ENCODE data around the gene IFRD1. TPM values are rescaled to one million over a fixed set of nuclear protein-coding genes. Genes with fewer than 3 reads are reported as not detected.
A peak's percentile ranks its signal among the peaks of the same experiment; 100 is the strongest.
"Not testable (repeated sequence)": the region's sequence is repeated elsewhere in the genome, so short reads cannot be mapped to it uniquely, and the experiment has no call there.

Gene IFRD1
- total and polyA plus RNA-seq, 2 donors (not counting 3 experiments of a cell fraction or from before 2014, with no cell fraction given) = 16.8 to 43.3 TPM

DNA sequence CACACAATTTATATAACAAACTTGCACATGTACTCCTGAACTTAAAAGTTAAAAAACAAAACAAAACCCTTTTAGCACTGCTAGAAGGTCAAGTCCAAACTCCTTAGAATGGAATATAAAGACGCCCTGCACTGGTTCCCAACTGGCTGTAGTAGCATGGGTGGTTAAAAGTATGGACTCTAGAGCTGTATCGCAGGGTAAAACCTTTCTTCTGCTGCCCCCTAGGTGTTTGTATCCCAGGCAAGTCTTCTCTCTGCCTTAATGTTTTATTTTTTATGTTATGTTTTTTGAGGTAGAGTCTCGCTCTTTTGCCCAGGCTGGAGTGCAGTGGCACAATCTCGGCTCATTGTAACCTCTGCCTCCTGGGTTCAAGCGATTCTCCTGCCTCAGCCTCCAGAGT lies 65.7 kb downstream of the IFRD1 start:
- dilution Hi-C loops (cut with MboI; ENCODE audit: extremely low pct_ligation_motif_present, low sequenced_read_pairs) = no loop called here
- Histone ChIP-seq H3K9ac (replicated peaks; ENCODE audit: extremely low read depth, insufficient read depth, low read length) (no peak overlapping the region), H3K9me1 (replicated peaks; ENCODE audit: control insufficient read depth, extremely low read depth, insufficient read depth, low read length) (no peaks in the 10 kb centered on the region), H3K27ac (ENCODE audit: insufficient read depth, low read depth, low read length) (no peak overlapping the region), H3K4me1 (ENCODE audit: control insufficient read depth, extremely low read depth, insufficient read depth, low read length) (no peaks in the 10 kb centered on the region), H3K27me3 (ENCODE audit: control insufficient read depth in 2 of 2, insufficient read depth in 2 of 2, low read length in 2 of 2) (peaks cover 5 to 28% of the 10 kb centered on the region in 2 experiments), H3K36me3 (ENCODE audit: control insufficient read depth in 2 of 2, extremely low read depth in 1 of 2, insufficient read depth in 2 of 2, low read length in 2 of 2) (no peaks in the 10 kb centered on the region), H3K9me3 (replicated peaks; ENCODE audit: control insufficient read depth, insufficient read depth, low read length) (no peaks in the 10 kb centered on the region), H3K4me3 (replicated peaks in 1 of 3; ENCODE audit: insufficient read depth in 1 of 3, low read depth in 1 of 3, low read length in 3 of 3) (no peak overlapping the region), H4K20me1 (replicated peaks; ENCODE audit: control insufficient read depth, extremely low read depth, insufficient read depth, low read length) (no peaks in the 10 kb centered on the region), H2AFZ (ENCODE audit: low read depth, low read length) (no peak overlapping the region), H3K4me2 (ENCODE audit: insufficient read depth, low read length) (no peak overlapping the region), H3K79me2 (ENCODE audit: control insufficient read depth, insufficient read depth, low read length) (no peaks in the 10 kb centered on the region)
- intact Hi-C loops (cut with micrococcal nuclease) = no loop called here
- DNase-seq (ENCODE audit: low read depth, low spot score) (no peak), FAIRE-seq (no peak)
- TF ChIP-seq GATA2 (IDR thresholded peaks at IDR 0.05; ENCODE audit: insufficient read depth, insufficient read length, low read depth, low read length) = no peak
- TF ChIP-seq, protein P1, sequence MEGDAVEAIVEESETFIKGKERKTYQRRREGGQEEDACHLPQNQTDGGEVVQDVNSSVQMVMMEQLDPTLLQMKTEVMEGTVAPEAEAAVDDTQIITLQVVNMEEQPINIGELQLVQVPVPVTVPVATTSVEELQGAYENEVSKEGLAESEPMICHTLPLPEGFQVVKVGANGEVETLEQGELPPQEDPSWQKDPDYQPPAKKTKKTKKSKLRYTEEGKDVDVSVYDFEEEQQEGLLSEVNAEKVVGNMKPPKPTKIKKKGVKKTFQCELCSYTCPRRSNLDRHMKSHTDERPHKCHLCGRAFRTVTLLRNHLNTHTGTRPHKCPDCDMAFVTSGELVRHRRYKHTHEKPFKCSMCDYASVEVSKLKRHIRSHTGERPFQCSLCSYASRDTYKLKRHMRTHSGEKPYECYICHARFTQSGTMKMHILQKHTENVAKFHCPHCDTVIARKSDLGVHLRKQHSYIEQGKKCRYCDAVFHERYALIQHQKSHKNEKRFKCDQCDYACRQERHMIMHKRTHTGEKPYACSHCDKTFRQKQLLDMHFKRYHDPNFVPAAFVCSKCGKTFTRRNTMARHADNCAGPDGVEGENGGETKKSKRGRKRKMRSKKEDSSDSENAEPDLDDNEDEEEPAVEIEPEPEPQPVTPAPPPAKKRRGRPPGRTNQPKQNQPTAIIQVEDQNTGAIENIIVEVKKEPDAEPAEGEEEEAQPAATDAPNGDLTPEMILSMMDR (IDR thresholded peaks at IDR 0.05; ENCODE audit: extremely low read depth in 1 of 2, insufficient read depth in 1 of 2, low read depth in 1 of 2, low read length in 2 of 2) = no peak
- TF ChIP-seq FOS (IDR thresholded peaks at IDR 0.05; ENCODE audit: borderline replicate concordance, insufficient read depth, low read length) = no peak
- TF ChIP-seq EZH2 (IDR thresholded peaks at IDR 0.05; ENCODE audit: borderline replicate concordance, low read depth, low read length, severe bottlenecking) = no peak
- TF ChIP-seq JUN (IDR thresholded peaks at IDR 0.05; ENCODE audit: borderline replicate concordance, insufficient read depth, insufficient read length, low read depth) = no peak
- TF ChIP-seq POLR2AphosphoS5 (IDR thresholded peaks at IDR 0.05; ENCODE audit: insufficient read depth, low read depth, low read length) = no peak
- TF ChIP-seq POLR2A (IDR thresholded peaks at IDR 0.05; ENCODE audit: low read depth, low read length) = no peak
- TF ChIP-seq, protein P2, sequence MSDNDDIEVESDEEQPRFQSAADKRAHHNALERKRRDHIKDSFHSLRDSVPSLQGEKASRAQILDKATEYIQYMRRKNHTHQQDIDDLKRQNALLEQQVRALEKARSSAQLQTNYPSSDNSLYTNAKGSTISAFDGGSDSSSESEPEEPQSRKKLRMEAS (IDR thresholded peaks at IDR 0.05; ENCODE audit: insufficient read depth, insufficient read length) = no peak
- TF ChIP-seq MYC (IDR thresholded peaks at IDR 0.05; ENCODE audit: low read depth, low read length) = no peak
- POLR2A ChIA-PET = no interaction called here
- CTCF ChIA-PET = no interaction called here
- BruUV-seq (replicated peaks) = no TSS peak

DNA sequence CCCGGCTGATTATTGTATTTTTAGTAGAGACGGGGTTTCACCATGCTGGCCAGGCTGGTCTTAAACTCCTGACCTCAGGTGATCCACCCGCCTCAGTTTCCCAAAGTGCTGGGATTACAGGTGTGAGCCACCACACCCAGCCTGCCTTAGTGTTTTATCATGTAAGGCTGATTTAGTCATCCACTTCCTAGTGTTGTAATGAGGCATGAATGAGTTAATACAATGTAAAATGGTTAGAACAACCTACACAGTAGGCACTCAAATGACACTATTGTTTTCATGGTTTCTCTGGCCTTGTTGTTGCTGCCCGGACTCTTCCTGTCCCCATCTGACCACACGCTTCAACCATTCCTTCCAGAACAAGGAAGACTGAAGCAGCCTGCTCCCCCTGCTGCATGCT lies 66.2 kb downstream of the IFRD1 start:
- DNase-seq (ENCODE audit: low read depth, low spot score) (peak; percentile 40), FAIRE-seq (peak; percentile 33)
- H4K20me1 ChIP-seq (replicated peaks; ENCODE audit: control insufficient read depth, extremely low read depth, insufficient read depth, low read length); BruUV-seq (replicated peaks); H3K4me1 ChIP-seq (ENCODE audit: control insufficient read depth, extremely low read depth, insufficient read depth, low read length); H3K9ac ChIP-seq (replicated peaks; ENCODE audit: extremely low read depth, insufficient read depth, low read length); H3K9me1 ChIP-seq (replicated peaks; ENCODE audit: control insufficient read depth, extremely low read depth, insufficient read depth, low read length); H3K36me3 ChIP-seq (ENCODE audit: control insufficient read depth in 2 of 2, extremely low read depth in 1 of 2, insufficient read depth in 2 of 2, low read length in 2 of 2); CTCF ChIA-PET; H3K79me2 ChIP-seq (ENCODE audit: control insufficient read depth, insufficient read depth, low read length); H3K4me2 ChIP-seq (ENCODE audit: insufficient read depth, low read length); H3K9me3 ChIP-seq (replicated peaks; ENCODE audit: control insufficient read depth, insufficient read depth, low read length); H2AFZ ChIP-seq (ENCODE audit: low read depth, low read length); H3K27ac ChIP-seq (ENCODE audit: insufficient read depth, low read depth, low read length); H3K4me3 ChIP-seq (replicated peaks in 1 of 3; ENCODE audit: insufficient read depth in 1 of 3, low read depth in 1 of 3, low read length in 3 of 3); POLR2A ChIA-PET; intact Hi-C loops (cut with micrococcal nuclease); dilution Hi-C loops (cut with MboI; ENCODE audit: extremely low pct_ligation_motif_present, low sequenced_read_pairs): not testable (repeated sequence)
- peaks cover 3 to 24% of the 10 kb centered on the region in 2 experiments for H3K27me3 ChIP-seq (ENCODE audit: control insufficient read depth in 2 of 2, insufficient read depth in 2 of 2, low read length in 2 of 2)
